Activated CD4-positive, alpha-beta T cell treated with anti-CD3 and anti-CD28 coated beads, Interleukin-2, amount 50 U/mL, for 48 hours (primary cell): ENCODE data around the gene ABLIM2.
A peak's percentile ranks its signal among the peaks of the same experiment; 100 is the strongest.

Experiments used
- DNase-seq, 2 experiments: peaks; one replicate each; pipeline ENCODE4 v3.0.0-alpha.2; 2020

The ABLIM2 gene

GRCh38 chr4:8173492-8174242 is 15.1 kb upstream of the ABLIM2 start:
- DNase-seq: no peak

DNA sequence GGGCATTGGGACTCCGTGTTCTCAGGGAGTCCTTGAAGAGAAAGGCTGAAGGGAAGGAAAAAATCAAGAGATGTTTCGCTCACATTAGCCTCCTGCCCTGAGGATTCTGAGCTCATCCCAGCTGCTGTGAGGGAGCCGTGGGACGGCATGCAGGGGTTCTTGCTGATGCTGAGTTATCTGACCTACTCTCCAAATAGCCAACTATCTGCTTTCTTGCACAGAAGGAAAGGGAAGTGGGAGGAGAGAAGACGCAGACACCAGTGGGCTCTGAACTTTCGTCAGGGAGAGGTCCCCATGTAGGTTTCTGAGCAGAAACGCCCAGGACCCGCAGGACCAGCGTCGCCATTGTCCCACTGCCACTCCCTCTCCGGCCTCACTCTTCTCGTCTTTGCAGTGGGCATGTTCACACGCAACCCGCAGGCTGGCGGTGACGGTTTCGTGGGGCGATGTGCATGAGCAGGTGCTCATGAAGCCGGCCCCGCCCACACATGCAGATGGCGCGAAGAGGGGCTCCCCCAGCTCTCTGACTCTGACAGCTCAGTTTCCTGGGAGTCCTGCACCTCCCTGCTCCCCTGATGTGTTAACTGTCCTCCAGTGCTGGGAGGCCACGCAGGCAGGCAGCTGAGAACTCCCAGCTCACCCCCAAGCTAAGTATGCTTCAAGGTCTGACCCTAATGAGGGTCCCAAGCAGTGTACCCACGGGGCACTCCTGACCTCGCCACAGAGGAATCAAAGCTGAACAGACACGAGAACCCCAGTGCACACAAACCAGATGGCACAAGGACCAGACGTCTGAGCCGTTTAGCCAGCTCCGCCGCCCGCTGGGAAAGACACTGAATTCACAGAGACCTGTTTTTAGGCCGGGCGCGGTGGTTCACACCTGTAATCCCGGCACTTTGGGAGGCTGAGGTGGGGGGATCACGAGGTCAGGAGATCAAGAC is 13.6 kb upstream of the ABLIM2 start:
- peak; percentile 70 to 73 for DNase-seq

- DNase-seq: no peak
These were observed 12.7 kb upstream of the ABLIM2 start for GRCh38 chr4:8171266-8171665.

GRCh38 chr4:8170341-8170740 is 11.7 kb upstream of the ABLIM2 start:
- no peak for DNase-seq

GRCh38 chr4:8169763-8170162 is 11.2 kb upstream of the ABLIM2 start:
- no peak for DNase-seq

- DNase-seq: no peak
These were observed 10.4 kb upstream of the ABLIM2 start for GRCh38 chr4:8168832-8169598.

GRCh38 chr4:8168232-8168631 is 9.6 kb upstream of the ABLIM2 start:
- no peak for DNase-seq

- DNase-seq: no peak
These were observed 9.2 kb upstream of the ABLIM2 start for GRCh38 chr4:8167815-8168214.

- no peak for DNase-seq
These were observed 8.7 kb upstream of the ABLIM2 start for GRCh38 chr4:8167291-8167690.

DNA sequence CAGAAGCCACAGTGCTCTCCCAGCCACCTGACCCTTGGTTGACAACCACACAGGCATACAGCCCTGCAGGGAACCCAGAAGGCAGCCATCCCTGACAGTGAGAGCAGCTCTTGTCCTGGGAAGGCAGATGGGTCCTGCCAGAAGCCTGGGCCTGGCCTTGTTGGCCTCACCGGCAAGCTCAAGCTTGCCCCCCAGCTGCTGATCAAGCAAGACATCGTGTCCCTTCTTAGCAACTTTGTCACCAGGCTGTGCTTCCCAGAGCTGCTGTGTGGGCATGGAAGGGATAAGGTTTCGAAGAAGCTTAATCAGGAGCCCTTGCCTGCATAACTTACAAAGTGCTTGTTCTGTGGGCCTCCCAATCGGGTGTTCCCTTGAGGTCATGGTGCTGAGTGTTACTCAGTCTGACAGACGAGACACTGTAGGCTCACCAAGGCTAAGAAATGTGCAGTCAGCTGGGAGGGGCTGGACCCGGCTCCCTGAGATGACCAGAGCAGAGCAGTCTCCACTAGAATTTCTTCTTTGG is 6.8 kb upstream of the ABLIM2 start:
- no peak for DNase-seq

DNA sequence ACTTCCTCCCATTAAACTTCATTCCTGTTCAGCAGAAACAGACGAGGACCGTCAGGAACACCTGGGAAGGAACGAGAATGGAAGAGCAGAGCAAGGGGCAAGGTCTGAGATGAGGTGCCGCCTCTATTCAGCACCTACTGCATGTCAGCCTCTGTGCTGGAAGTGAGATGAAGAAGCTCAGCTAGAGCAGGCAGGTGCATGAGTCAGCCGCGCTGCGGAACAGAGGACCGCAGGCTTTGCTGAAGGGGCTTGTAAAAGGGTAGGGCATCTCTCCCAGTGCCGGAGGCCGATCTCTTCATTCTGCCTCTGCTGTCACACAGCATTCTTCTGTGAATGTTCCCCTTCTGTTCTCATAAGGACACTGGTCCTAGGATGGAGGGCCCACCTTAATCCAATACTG is 6.1 kb upstream of the ABLIM2 start:
- DNase-seq: no peak

GRCh38 chr4:8164194-8164565 is 5.6 kb upstream of the ABLIM2 start:
- DNase-seq: no peak

DNA sequence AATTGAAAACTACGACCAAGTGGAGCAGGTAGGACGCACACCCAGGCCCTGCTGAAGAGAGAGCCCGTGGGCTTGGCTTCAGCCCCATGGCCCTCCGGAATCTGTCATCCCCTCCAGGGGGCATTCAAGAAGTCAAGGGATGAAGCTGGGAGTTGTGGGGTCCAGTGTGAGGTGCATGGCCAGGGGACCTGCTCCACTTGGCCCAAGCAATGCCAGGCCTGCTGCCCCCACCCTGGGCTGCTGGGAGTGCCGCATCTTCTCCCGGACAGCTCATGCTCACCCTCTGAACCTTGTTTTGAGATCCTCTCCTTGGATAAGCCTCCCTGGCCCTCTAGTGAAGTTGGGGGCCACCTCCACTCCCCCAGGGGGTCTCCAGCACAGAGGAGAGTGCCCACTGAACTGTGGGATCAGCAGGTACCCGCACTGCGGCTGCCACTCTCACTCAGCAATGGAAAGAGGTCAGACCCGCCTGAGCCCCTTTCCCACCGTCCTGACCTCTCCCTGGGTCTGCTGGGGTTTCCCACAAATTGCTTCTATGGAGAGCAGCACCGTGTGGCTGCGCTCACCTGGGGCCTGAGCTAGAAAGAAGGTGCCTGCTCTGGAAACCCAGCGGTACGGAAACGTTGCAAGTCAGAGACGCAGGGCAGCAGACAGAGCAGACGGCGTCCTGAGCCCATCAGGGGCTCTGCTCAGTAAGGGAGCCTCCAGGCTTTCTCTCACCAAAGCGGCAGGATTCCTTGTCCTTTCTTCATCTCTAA is 5.0 kb upstream of the ABLIM2 start:
- DNase-seq: no peak

DNA sequence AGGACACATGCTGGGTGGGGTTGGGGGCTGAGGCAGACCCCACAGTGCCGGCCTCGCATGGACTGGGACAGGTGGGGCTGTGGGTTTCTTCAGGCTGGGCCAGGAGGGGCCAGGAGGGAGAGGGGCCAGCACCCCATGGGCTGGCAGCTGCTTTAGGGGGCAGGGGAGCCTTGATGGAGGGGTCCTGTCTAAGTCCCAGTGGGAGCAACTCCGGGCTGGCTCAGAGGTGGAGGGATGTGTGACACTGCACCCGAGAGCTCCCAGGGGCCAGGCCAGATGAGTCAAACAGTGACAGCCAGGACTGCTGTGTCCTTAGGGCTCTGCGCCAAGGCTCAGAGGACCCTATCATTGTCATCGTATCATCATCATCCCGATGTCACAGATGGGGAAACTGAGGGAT is 4.4 kb upstream of the ABLIM2 start:
- no peak for DNase-seq

GRCh38 chr4:8162625-8163024 is 4.0 kb upstream of the ABLIM2 start:
- DNase-seq: no peak

DNA sequence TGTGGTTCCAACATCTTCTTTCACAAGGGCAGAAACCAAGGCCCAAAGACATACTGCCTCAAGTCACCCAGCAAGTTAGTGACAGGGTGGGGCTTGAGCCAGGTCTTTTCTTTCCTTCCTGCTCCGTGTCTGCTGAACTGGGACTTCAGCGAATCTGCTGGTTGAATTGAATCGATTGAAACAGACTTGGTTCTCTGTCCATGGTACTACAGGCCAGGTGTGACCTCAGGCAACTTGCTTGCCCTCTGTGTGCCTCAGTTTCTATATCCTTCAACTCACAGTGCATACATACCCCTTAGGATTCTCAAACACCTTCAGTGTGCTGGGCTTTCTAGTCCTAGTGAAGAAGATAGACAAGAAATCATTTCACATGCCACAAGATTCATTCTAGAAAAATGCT is 2.0 kb upstream of the ABLIM2 start:
- DNase-seq: no peak

- no peak for DNase-seq
These were observed 1.6 kb upstream of the ABLIM2 start for GRCh38 chr4:8160233-8160560.

GRCh38 chr4:8159537-8160232 is 1.1 kb upstream of the ABLIM2 start:
- DNase-seq: peak in 1 of 2 experiments; percentile 17

DNA sequence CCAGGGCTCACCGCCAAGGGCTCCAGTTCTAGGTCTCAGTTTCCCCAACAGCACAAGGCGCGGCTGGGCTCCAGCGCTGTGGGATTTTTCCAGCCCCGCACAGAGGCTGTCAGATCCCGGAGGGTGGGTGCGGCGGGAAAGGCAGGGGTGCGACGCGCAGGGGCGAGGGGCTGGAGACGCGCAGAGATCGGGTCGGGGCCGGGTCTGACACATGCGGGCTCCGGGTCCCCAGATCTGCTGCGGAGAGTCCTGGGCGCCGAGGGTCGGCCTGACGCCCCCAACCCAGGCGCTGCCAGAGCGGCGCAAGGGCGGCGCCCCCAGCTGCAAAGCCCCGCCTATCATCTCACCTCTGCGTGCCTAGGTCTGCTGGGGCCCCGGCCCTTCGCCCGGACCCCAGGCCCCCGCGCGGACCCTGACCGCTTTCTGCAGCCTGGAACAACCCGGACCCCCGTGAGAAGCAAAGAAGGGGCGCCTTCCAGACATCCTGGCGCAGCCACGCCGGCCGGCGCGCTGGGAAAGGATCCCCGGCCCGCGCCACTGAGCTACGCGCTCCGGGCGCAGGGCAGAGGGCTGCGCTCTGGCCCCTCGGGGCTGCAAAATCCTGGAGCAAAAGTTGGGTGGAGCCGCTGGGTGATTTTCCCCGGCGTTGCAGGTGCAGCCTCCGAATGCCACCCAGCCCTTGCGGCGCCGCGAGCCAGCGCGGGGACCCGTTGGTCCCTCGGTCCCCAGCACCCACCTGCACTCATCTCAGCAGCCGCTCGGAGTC is 486 bp downstream of the ABLIM2 start:
- no peak for DNase-seq

GRCh38 chr4:8157496-8157895 is 1.1 kb downstream of the ABLIM2 start:
- no peak for DNase-seq

DNA sequence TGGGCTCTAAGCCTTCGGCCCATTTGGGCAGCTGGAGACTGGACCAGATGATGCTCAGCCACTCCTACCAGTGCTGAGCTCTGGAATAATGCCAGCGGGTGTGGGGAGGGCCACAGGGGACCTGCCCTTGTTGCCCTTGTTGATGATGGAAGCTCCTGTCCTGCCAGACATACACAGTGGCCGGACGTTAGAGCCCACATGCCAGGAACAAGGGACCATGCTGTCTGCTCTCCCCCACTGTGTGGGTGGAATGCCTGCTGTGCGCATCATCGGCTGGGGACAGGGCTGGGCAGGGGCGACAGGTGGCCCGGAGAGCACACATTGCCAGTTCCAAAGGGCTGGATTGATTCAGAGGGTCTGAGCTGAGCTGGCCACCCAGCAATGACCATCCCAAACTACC is 2.0 kb downstream of the ABLIM2 start:
- DNase-seq: no peak
